Measurements from ENCODE around the gene SNX5.

SNX5 gene

DNA sequence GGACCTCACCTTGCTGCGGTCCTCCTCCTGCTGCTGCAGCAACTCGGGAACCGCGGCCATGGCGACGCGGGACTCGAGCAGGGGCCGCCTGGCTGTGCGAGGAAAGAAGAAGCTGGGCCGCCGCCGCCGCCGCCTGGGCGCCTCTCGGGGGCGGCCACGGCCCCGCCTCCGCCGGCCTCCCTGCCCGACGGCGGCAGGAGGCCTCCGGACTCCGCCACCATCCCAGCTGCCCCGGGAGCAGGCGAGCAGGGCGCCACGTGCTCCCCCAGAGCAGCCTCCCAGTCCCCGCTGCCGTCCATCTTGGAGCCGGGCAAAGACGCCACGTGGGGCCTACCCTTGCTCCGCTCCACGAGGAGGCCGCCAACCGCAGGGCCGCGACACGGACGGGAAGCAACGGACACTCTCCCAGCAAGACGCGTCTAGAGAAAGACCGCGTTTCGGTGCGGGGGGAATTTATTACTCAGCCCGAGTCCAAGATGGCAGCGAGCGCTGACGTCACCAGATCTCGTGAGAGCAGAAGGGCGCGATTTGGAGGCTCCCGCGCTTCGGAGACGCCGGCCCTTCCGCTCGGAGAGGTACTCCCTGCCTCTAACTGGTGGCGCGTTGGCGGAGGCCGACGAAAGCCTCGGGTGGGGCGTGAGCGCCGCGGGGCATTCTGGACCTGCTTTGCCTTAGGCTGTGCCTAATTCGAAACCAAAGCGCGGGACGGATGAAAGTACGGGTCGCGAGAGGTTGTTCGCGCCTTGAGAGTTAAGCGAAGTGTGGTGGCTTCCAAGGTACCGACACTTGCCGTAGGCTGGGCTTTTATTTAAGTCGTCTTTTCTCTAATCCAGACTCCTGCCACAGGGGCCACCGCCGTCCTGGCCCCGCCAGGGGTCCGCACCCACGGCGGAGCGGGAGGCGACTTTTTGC, at the start of gene SNX5, which contains the start of gene MGME1:
TSS of gene SNX5 (minus strand) at position 429 of the 912 bp plus-strand sequence. CDS start at position 60, 369 bp downstream.
TSS of gene MGME1 (plus strand) at position 653 of the 912 bp plus-strand sequence. CDS start 842 bp downstream, outside the sequence.
- DNase-seq (ENCODE audit: low read depth in 3 of 3), result peak; percentile 99

- no peak for DNase-seq (ENCODE audit: low read depth in 3 of 3)
Measured at GRCh38 chr20:18018100-18018499, 49.5 kb upstream of the SNX5 start.

DNA sequence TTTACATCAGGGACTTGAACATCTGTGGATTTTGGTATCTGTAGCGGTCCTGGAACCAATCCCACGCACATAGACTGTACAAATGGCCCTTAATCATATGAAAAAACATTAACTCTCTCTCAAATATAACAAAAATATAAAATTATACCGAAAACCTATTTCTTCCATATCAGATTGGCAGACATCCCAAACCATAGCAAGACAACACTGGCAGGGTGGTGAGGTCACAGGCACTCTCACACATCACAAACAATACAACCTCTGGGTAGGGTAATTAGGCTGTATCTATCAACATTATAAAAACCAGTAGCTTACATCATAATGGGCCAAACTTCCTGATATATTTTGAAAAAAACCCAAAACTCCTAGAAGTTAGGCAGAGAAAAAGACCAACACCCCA, 48.2 kb upstream of the SNX5 start:
- no peak for DNase-seq (ENCODE audit: low read depth in 3 of 3)

- no peak for DNase-seq (ENCODE audit: low read depth in 3 of 3)
Measured at GRCh38 chr20:18014411-18014810, 45.8 kb upstream of the SNX5 start.

DNA sequence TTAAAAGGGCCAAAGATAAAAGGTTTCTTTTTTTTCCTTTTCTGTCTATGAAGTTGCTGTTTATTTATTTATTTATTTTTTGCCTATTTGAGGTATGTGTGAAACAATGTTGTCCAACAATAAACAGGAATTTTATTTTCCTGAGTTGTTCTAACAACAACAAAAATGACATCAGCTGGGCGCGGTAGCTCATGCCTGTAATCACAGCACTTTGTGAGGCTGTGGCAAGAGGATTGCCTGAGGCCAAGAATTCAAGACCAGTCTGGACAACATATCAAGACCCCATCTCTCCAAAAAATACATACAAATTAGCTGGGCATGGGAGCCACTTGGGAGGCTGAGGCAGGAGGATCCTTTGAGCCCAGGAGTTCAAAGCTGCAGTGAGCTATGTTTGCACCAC, 44.3 kb upstream of the SNX5 start:
- no peak for DNase-seq (ENCODE audit: low read depth in 3 of 3)

GRCh38 chr20:18011951-18012645, 43.5 kb upstream of the SNX5 start:
- DNase-seq (ENCODE audit: low read depth in 3 of 3), result no peak

- DNase-seq (ENCODE audit: low read depth in 3 of 3), result no peak
Measured at GRCh38 chr20:18011482-18011881, 42.9 kb upstream of the SNX5 start.

DNA sequence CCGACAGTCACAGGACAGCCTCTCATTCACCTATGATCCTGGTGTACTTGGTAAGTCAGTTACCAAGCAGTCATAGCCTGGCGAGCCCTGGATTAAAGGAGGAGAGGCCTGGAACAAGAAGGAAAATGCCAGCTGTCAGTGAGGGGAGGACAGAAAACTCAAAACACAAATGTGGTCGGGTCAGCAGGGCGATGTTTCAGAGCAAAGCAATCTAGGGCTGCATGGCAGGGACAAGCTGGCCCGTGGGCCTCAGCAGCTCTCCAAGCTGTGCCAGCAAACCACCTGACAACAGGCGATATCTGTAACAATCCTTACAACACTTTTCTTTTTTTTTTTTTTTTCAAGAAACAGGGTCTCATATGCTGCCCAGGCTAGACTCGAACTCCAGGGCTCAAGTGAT, 40.5 kb upstream of the SNX5 start:
- DNase-seq (ENCODE audit: low read depth in 3 of 3), result no peak

DNA sequence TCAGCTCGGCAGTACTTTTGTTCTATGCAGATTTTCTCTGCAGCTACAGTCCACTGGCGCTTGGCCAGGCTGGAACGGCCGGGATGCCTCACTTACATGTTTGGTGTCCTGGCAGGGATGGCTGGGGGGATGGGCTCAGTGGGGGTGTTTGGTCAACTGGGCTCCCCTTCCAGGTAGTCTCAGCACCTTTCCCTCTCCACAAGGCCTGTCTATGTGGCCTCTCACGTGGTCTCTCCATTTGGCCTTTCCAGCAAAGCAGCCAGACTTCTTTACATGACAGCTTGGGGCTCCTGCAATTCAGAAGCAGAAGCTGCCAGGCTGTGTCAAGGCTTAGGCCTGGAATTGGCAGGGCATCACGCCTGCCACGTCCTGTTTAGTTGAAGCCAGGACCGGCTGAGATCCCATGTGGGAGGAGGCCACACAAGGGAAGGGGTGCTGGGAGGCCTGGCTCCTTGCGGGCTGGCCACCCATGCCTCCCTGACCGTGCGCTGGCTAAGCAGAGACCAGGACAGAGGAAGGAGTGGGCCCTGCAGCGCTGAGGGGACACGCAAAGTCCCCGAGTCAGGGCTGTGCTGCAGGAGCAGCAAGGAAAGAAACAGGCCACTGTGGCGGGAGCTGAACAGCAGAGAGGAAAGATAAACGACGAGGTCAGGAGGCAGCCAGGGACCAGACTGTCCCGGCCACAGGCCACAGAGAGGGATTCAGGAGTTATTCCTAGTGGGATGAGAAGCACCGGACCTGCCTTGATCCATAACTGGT, 39.1 kb upstream of the SNX5 start:
- DNase-seq (ENCODE audit: low read depth in 3 of 3), result no peak

DNA sequence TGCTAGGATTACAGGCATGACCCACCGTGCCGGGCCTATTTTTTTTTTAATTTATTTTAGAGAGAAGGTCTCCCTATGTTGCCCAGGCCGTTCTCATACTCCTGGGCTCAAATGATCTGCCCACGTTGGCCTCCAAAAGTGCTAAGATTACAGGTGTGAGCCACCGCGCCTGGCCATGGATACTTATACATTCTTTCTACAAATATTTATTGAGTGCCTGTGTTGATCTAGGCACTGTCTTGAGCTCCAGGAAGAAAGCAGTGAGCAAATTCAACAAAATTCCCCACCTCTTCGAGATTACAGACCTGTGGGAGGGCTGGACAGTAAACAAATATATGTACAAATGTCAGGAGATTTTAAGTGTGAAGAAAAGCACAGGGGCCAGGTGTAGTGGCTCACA, 38.1 kb upstream of the SNX5 start:
- DNase-seq (ENCODE audit: low read depth in 3 of 3), result no peak

DNA sequence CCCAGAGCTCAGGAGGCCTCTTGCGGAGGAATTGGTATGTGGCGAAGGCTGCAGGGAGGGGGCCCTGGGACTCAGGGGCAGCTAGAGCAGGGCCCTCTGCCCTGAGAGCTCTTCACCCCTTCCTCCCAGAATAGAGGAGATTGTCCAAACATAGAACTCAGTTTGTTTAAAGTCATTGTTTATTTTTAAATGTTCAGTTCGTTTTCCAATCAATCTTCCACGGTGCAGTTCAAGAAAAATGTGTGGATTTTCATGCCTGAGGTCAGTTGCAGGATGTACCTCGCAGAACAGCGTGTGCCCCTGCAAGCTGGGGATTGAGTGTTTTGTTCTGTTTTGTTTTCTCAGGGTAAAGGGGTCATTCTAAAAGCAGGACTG, 37.4 kb upstream of the SNX5 start:
- no peak for DNase-seq (ENCODE audit: low read depth in 3 of 3)

- DNase-seq (ENCODE audit: low read depth in 3 of 3), result no peak
Measured at GRCh38 chr20:18005170-18005989, 36.8 kb upstream of the SNX5 start.

GRCh38 chr20:18004384-18005031, 35.9 kb upstream of the SNX5 start:
- DNase-seq (ENCODE audit: low read depth in 3 of 3), result no peak

DNA sequence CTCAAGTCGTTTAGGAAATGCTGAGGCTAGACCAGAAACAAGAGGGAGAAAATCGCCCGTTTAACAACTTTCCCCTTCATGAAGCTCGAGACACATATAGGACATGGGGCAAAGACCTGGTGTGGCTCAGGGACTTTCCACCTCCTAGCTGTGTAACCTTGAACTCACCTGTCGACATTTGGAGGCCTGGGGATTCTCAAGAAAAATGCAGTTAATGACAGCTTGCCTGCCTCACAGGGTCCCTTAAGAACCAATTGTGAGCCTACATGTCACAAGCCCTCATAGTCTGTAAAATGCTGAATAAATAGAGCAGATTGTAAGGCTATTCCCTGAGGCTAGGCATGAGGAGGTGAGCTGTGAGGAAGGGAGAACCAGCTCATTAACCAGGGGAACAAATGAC, 35.3 kb upstream of the SNX5 start:
- DNase-seq (ENCODE audit: low read depth in 3 of 3), result no peak

DNA sequence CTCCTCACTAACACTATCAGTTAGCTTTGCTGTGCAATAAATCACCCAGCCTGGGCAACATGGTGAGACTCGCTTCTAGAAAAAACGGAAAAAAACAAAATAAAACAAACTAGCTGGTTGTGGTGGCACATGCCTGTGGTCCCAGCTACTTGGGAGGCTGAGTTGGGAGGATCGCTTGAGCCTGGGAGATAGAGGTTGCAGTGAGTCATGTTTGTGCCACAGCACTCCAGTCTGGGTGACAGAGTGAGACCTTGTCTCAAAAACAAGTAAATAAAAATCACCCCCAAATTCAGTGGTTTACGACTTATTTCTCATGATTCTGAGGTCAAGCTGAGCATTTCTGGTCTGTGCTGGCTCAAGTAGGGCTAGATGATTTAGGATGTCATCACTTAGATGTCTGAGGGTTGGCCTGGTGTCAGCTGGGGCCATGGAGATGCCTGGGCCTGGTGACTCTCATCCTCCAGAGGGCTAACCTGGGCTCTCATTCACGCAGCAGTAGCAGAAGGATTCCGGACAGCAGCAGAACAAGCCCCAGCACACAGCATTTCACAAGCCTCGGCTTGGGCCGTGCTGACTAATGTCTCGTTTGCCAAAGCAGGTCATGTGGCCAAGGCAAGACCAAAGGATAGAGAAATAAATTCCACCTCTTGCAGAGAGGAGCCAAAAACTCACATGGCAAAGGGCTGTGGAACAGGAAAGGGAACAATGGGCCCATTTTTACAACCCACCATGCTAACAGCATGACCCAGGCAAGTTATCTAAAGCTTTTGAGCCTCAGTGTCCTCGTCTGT, 32.7 kb upstream of the SNX5 start:
- DNase-seq (ENCODE audit: low read depth in 3 of 3), result no peak

DNA sequence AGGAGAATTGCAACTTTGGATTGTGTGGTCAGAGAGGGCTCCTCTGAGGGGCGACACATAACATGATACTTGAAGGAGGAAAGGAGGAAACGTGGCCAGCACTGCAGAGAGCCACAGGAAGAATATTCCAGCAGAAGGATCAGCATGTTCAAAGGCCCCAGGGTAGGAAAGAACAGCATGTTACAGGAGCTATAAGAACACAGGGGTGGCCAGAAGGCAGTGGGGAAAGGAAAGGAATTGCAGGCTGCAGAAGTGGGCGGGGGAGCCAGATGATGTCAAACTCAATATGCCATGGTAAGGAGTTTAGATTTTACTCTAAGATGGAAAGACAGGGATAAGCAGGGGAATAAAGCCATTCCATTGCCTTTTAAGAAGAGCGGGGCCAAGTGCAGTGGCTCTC, 31.0 kb upstream of the SNX5 start:
- DNase-seq (ENCODE audit: low read depth in 3 of 3), result no peak

DNA sequence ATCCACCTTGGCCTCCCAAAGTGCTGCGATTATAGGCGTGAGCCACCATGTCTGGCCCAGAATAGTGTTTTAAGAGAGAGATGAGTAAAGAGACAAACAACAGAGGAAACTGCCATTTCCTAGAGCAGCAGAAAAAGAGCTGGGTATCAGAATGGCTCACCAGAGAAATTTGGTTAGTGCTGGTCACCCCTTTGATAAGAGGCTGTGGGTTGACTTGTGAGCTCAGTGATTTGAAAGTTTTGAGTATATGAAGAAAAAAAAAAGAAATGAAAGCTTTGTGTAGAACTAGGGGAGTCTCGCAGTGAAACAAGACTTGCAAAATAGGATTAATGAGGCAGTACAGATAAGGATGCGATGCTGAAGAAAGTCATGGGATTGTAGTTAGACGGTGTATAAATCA, 29.9 kb upstream of the SNX5 start:
- DNase-seq (ENCODE audit: low read depth in 3 of 3), result no peak

- DNase-seq (ENCODE audit: low read depth in 3 of 3), result peak in 1 of 3 experiments; percentile 31
Measured at GRCh38 chr20:17995967-17996819, 27.6 kb upstream of the SNX5 start.

DNA sequence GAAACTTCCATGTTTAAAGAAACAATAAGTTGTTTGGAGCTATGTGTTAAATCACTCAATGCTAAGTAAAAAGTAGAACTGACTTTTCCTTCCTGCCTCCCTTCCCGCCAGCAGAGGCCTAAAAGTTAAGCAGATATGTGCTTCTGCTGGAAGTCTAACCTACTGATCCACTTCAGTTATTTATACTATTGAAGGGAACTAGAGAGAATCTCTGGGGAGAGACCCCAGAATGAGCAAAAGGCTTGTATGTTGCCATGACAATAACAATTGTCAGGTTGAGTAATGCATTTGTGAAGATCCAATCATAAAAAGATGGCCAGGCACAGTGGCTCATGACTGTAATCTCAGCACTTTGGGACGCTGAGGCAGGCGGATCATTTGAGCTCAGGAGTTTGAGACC, 25.0 kb upstream of the SNX5 start:
- no peak for DNase-seq (ENCODE audit: low read depth in 3 of 3)

Measured in stimulated activated CD4-positive, alpha-beta T cell treated with anti-CD3 and anti-CD28 coated beads, TNF-alpha, amount 100 ng/mL, for 24 hours (primary cell).